ENCODE data around the gene CDH16.

DNA sequence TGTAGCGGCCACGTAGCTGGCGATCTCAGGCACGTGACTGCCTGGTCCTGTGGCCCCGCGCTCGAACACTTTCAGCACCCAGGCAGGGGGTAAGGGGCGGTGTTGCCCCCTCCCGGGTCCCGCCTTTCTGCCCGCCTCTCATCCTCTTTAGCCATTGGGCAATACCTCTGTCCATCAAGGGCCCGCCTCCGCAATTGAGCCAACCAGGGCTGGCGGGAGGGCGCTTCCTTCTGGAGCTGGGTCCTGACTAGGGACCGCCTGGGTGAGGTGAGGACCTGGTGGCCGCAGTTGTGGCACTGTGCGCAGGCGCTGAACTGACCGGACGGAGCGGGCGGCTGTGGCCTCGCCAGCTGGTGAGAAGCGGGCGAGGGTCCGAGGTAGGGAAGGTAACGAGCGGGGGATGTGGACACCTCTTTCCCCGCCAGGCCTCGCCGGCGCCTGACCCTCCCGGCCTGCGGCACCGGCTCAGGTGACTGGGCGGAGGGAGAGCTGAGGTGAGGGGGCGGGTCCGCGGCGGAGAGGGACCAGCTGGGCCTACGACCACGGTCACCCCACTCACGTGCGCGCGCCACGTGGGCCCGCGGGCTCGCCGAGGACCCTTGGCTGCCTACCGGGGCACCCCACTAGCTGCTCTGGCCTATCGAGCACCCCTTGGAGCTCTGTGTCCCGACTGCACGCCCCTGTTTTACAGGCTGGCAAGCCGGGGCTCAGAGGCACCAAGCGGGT, 38.2 kb downstream of the CDH16 start, which contains the start of gene PDP2:
- TF ChIP-seq, protein P1, sequence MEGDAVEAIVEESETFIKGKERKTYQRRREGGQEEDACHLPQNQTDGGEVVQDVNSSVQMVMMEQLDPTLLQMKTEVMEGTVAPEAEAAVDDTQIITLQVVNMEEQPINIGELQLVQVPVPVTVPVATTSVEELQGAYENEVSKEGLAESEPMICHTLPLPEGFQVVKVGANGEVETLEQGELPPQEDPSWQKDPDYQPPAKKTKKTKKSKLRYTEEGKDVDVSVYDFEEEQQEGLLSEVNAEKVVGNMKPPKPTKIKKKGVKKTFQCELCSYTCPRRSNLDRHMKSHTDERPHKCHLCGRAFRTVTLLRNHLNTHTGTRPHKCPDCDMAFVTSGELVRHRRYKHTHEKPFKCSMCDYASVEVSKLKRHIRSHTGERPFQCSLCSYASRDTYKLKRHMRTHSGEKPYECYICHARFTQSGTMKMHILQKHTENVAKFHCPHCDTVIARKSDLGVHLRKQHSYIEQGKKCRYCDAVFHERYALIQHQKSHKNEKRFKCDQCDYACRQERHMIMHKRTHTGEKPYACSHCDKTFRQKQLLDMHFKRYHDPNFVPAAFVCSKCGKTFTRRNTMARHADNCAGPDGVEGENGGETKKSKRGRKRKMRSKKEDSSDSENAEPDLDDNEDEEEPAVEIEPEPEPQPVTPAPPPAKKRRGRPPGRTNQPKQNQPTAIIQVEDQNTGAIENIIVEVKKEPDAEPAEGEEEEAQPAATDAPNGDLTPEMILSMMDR (conservative IDR thresholded peaks at IDR 0.05; ENCODE audit: low read length): no peak
- TF ChIP-seq EZH2phosphoT487 (IDR thresholded peaks at IDR 0.05; ENCODE audit: borderline replicate concordance): no peak

All from Loucy (cell line).